ENCODE results near the gene NACC1. TPM values are rescaled to one million over a fixed set of nuclear protein-coding genes. Genes with fewer than 3 reads are reported as not detected.

The NACC1 gene
- total and polyA plus RNA-seq, 2 of the 13 experiments (the other 11 are each of a cell fraction or from before 2014, with no cell fraction given): 31.8 to 42.3 TPM

DNA sequence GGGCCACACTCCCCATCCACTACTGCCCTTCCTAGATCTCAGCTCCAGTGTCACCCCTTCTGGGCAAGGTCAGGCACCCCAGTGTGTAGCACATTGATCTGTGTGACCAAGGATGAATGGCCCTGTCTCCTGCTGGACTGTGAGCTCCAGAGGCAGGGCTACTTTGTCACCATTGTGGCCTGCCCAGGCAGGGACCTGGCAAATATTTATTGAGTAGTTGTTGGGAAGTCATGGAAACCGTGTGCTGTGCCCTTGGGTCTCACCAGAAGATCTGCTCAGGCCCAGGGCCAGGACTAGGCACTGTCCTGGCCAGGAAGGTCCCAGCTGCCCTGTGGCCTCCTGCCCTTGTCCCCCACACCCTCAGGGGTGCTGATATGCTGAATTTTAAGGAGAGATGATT, 10.5 kb downstream of the NACC1 start (continued):
- TF ChIP-seq, protein P1, sequence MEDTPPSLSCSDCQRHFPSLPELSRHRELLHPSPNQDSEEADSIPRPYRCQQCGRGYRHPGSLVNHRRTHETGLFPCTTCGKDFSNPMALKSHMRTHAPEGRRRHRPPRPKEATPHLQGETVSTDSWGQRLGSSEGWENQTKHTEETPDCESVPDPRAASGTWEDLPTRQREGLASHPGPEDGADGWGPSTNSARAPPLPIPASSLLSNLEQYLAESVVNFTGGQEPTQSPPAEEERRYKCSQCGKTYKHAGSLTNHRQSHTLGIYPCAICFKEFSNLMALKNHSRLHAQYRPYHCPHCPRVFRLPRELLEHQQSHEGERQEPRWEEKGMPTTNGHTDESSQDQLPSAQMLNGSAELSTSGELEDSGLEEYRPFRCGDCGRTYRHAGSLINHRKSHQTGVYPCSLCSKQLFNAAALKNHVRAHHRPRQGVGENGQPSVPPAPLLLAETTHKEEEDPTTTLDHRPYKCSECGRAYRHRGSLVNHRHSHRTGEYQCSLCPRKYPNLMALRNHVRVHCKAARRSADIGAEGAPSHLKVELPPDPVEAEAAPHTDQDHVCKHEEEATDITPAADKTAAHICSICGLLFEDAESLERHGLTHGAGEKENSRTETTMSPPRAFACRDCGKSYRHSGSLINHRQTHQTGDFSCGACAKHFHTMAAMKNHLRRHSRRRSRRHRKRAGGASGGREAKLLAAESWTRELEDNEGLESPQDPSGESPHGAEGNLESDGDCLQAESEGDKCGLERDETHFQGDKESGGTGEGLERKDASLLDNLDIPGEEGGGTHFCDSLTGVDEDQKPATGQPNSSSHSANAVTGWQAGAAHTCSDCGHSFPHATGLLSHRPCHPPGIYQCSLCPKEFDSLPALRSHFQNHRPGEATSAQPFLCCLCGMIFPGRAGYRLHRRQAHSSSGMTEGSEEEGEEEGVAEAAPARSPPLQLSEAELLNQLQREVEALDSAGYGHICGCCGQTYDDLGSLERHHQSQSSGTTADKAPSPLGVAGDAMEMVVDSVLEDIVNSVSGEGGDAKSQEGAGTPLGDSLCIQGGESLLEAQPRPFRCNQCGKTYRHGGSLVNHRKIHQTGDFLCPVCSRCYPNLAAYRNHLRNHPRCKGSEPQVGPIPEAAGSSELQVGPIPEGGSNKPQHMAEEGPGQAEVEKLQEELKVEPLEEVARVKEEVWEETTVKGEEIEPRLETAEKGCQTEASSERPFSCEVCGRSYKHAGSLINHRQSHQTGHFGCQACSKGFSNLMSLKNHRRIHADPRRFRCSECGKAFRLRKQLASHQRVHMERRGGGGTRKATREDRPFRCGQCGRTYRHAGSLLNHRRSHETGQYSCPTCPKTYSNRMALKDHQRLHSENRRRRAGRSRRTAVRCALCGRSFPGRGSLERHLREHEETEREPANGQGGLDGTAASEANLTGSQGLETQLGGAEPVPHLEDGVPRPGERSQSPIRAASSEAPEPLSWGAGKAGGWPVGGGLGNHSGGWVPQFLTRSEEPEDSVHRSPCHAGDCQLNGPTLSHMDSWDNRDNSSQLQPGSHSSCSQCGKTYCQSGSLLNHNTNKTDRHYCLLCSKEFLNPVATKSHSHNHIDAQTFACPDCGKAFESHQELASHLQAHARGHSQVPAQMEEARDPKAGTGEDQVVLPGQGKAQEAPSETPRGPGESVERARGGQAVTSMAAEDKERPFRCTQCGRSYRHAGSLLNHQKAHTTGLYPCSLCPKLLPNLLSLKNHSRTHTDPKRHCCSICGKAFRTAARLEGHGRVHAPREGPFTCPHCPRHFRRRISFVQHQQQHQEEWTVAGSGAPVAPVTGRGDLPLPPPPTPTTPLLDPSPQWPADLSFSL (CRISPR knock-in tag; IDR thresholded peaks at IDR 0.05): no peak
- TF ChIP-seq, protein P2, sequence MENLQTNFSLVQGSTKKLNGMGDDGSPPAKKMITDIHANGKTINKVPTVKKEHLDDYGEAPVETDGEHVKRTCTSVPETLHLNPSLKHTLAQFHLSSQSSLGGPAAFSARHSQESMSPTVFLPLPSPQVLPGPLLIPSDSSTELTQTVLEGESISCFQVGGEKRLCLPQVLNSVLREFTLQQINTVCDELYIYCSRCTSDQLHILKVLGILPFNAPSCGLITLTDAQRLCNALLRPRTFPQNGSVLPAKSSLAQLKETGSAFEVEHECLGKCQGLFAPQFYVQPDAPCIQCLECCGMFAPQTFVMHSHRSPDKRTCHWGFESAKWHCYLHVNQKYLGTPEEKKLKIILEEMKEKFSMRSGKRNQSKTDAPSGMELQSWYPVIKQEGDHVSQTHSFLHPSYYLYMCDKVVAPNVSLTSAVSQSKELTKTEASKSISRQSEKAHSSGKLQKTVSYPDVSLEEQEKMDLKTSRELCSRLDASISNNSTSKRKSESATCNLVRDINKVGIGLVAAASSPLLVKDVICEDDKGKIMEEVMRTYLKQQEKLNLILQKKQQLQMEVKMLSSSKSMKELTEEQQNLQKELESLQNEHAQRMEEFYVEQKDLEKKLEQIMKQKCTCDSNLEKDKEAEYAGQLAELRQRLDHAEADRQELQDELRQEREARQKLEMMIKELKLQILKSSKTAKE (CRISPR knock-in tag; IDR thresholded peaks at IDR 0.05; ENCODE audit: borderline replicate concordance): 0 out of 2 replicates have a peak, but pooled peaks have one; percentile 55
- TF ChIP-seq, protein P3, sequence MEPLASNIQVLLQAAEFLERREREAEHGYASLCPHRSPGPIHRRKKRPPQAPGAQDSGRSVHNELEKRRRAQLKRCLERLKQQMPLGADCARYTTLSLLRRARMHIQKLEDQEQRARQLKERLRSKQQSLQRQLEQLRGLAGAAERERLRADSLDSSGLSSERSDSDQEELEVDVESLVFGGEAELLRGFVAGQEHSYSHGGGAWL (CRISPR knock-in tag; IDR thresholded peaks at IDR 0.05): no peak
- TF ChIP-seq RXRB (CRISPR knock-in tag; IDR thresholded peaks at IDR 0.05; ENCODE audit: borderline replicate concordance): peak; percentile 84
- TF ChIP-seq SMAD1 (CRISPR knock-in tag; IDR thresholded peaks at IDR 0.05; ENCODE audit: borderline replicate concordance, low read depth): no peak
- no peak for TF ChIP-seq DMAP1 (CRISPR knock-in tag; IDR thresholded peaks at IDR 0.05)
- no peak for TF ChIP-seq NRL (CRISPR knock-in tag; IDR thresholded peaks at IDR 0.05; ENCODE audit: borderline replicate concordance)
- TF ChIP-seq, protein P4, sequence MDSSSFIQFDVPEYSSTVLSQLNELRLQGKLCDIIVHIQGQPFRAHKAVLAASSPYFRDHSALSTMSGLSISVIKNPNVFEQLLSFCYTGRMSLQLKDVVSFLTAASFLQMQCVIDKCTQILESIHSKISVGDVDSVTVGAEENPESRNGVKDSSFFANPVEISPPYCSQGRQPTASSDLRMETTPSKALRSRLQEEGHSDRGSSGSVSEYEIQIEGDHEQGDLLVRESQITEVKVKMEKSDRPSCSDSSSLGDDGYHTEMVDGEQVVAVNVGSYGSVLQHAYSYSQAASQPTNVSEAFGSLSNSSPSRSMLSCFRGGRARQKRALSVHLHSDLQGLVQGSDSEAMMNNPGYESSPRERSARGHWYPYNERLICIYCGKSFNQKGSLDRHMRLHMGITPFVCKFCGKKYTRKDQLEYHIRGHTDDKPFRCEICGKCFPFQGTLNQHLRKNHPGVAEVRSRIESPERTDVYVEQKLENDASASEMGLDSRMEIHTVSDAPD (CRISPR knock-in tag; IDR thresholded peaks at IDR 0.05): peak; percentile 83
- TF ChIP-seq CCAR2 (optimal IDR thresholded peaks at IDR 0.05; ENCODE audit: low read depth, low read length): no peak
- no peak for TF ChIP-seq TMF1 (CRISPR knock-in tag; IDR thresholded peaks at IDR 0.05; ENCODE audit: low read depth)
- TF ChIP-seq NCOA1 (CRISPR knock-in tag; IDR thresholded peaks at IDR 0.05): peak; percentile 79; the same call in 1 of the 2 replicates
- TF ChIP-seq SOX6 (IDR thresholded peaks at IDR 0.05): no peak
- peak; percentile 79 for TF ChIP-seq SOX6 (CRISPR knock-in tag; IDR thresholded peaks at IDR 0.05)
- TF ChIP-seq ZNF224 (CRISPR knock-in tag; IDR thresholded peaks at IDR 0.05): no peak
- TF ChIP-seq FOXA1 (IDR thresholded peaks at IDR 0.05): no peak
- TF ChIP-seq FOXA1 (CRISPR knock-in tag; IDR thresholded peaks at IDR 0.05): peak; percentile 33; the same call in 1 of the 2 replicates
- TF ChIP-seq ZNF281 (CRISPR knock-in tag; IDR thresholded peaks at IDR 0.05; ENCODE audit: borderline replicate concordance): peak; percentile 47

Measured in HepG2 (cell line).